Thoracic aorta (tissue), 2 donors: ENCODE data around the gene CLCF1. TPM values are rescaled to one million over a fixed set of nuclear protein-coding genes. Genes with fewer than 3 reads are reported as not detected.

Experiments
- ATAC-seq: fragments of 150-250 bp; one replicate; pipeline ENCODE4 v1.8.0; 2017; ENCODE audit warnings: low read depth; ENCODE audit not compliant: insufficient number of reproducible peaks, low FRiP score
- DNase-seq: peaks from one replicate; pipeline ENCODE4 v3.0.0-alpha.2; 2020; ENCODE audit warnings: low spot score
- H3K27ac ChIP-seq, 2 donors: fragments of 200-600 bp; sonication (generic); 1 replicate in 1 of 2; 2 replicates in 1 of 2; pipeline ENCODE4 v1.5.1; 2016; ENCODE audit warnings: mild to moderate bottlenecking in 2 of 2, moderate library complexity in 2 of 2
- H3K27me3 ChIP-seq: fragments of 200-600 bp; sonication (generic); replicated peaks from 2 replicates; pipeline ENCODE4 v1.6.0; 2016; ENCODE audit warnings: mild to moderate bottlenecking; ENCODE audit not compliant: insufficient read depth
- H3K36me3 ChIP-seq: fragments of 200-600 bp; sonication (generic); one replicate; pipeline ENCODE4 v1.5.1; 2016
- H3K4me1 ChIP-seq, 2 donors: fragments of 200-600 bp; sonication (generic); 1 replicate in 1 of 2; 2 replicates in 1 of 2; pipeline versions ENCODE4 v1.5.1 to v1.6.0; 2016; ENCODE audit warnings: low read depth in 2 of 2, mild to moderate bottlenecking in 1 of 2; ENCODE audit not compliant: control insufficient read depth in 1 of 2
- H3K4me3 ChIP-seq: fragments of 200-600 bp; sonication (generic); 2 replicates; pipeline ENCODE4 v1.5.1; 2016; ENCODE audit warnings: mild to moderate bottlenecking
- H3K9me3 ChIP-seq: fragments of 200-600 bp; sonication (generic); 2 replicates; pipeline ENCODE4 v1.5.1; 2016
- CTCF ChIP-seq: fragments of 200-600 bp; sonication (generic); IDR thresholded peaks from one replicate; pipeline ENCODE4 v1.5.1; 2019; ENCODE audit warnings: antibody characterized with exemption
- total RNA-seq, 2 donors: library from RNA; depleted of rRNA; stranded (reverse); fragments of >200 nt; gene quantifications; one replicate each; pipeline versions ENCODE4 v1.1.0 to v1.2.3, GENCODE V29; 2016

Gene CLCF1
- total RNA-seq, 2 donors from 2014 or later = 27.1 to 38.1 TPM

- H3K27me3 ChIP-seq = no peaks in the 10 kb centered on the region
- no peak for ATAC-seq
- DNase-seq = peak; percentile 41
- no peaks in the 10 kb centered on the region for H3K9me3 ChIP-seq
- no peak for TF ChIP-seq CTCF
- H3K36me3 ChIP-seq = no peaks in the 10 kb centered on the region
- H3K27ac ChIP-seq = peak overlapping the region; percentile 66 to 90
- H3K4me1 ChIP-seq = peaks cover 23 to 55% of the 10 kb centered on the region in 2 donors
- no peak overlapping the region for H3K4me3 ChIP-seq
These were observed 43.3 kb upstream of the CLCF1 start for GRCh38 chr11:67416416-67417335.

GRCh38 chr11:67415501-67416304, 42.3 kb upstream of the CLCF1 start, which contains the start of gene CARNS1:
TSS of gene CARNS1 (plus strand) at chr11:67415678. CDS start at chr11:67416200, 522 bp downstream.
- peak within 1 kb of the TSS; percentile 71 for H3K4me3 ChIP-seq
- TF ChIP-seq CTCF = no peak
- DNase-seq (no peak), ATAC-seq (no peak)
- H3K36me3 ChIP-seq = no peaks in the 10 kb centered on the region
- peaks cover 23 to 55% of the 10 kb centered on the region in 2 donors for H3K4me1 ChIP-seq
- H3K27me3 ChIP-seq = no peaks in the 10 kb centered on the region
- peak within 1 kb of the TSS; percentile 66 to 90 for H3K27ac ChIP-seq
- H3K9me3 ChIP-seq = no peaks in the 10 kb centered on the region

DNA sequence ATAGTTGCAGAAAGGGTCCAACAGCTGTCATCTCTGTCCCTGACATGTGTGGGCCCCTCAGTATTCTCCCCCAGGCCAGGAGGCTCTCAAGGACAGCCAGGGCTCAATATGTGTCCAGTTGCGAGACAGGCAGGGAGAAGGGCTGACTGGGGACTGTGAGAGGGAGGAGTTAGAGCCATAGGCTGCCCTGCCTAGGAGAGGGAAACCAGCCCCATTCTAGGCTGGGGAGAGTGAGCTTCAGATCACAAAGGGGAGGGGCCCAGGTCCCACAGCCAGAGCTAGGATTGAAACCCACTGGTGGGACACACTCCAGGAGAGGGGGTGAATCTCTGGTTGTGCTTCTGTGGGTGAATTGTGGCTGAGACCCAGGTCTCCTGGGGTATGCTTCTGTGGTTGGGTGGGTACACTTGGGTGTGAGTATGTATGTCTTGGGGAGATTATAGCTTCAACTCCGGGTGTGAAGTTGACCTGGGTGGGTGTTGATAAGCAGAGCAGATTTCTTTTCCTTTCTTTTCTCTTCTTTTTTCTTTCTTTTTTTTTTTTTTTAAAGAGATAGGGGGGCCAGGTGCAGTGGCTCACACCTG, 40.0 kb upstream of the CLCF1 start:
- H3K27ac ChIP-seq = no peak overlapping the region
- no peak overlapping the region for H3K4me3 ChIP-seq
- DNase-seq (no peak), ATAC-seq (no peak)
- peaks cover 9 to 32% of the 10 kb centered on the region in 2 donors for H3K4me1 ChIP-seq
- H3K9me3 ChIP-seq = no peaks in the 10 kb centered on the region
- no peak for TF ChIP-seq CTCF
- H3K27me3 ChIP-seq = no peaks in the 10 kb centered on the region
- no peaks in the 10 kb centered on the region for H3K36me3 ChIP-seq

DNA sequence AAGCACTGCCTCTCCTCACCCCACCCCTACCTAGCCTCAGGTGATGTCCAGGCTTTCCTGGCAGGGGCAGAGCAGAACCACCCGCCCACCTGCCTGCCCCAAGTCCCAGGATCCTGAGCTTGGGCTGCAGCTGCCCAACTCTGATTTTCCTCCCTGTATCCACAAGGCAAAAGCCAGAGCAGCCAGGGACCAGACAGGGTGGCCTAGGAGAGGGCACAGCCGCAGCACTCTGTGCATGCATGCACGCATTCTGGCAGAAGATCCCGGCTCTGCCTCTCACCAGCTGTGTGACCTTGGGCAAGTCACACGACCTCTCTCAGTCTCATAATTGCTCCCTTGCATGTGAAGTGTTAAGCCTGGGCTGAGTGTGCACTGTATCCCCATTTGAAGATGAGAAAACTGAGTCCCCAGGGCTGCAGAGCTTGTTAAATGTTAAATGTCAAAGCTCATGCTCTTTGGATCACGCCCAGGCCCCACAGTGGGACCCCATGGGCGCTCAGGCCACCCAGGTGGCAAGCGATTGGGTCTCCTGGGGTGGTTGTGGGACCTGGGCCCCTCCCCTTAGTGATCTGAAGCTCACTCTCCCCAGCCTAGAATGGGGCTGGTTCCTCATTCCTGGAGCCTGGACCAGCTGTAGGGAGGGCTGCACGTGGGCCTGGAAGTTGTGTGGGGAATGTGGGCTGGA, 39.2 kb upstream of the CLCF1 start:
- H3K9me3 ChIP-seq = no peaks in the 10 kb centered on the region
- H3K27me3 ChIP-seq = no peaks in the 10 kb centered on the region
- no peaks in the 10 kb centered on the region for H3K36me3 ChIP-seq
- no peak overlapping the region for H3K27ac ChIP-seq
- DNase-seq = no peak
- H3K4me1 ChIP-seq = peaks cover 9 to 25% of the 10 kb centered on the region in 2 donors
- ATAC-seq = no peak
- H3K4me3 ChIP-seq = no peak overlapping the region
- no peak for TF ChIP-seq CTCF
